GM23338 (cell line): Measurements from ENCODE around the gene DHPS. TPM values are rescaled to one million over a fixed set of nuclear protein-coding genes. Genes with fewer than 3 reads are reported as not detected.

Source experiments
- ATAC-seq: fragments of 200-7000 bp; cut with Tn5 transposase; 3 replicates; pipeline ENCODE4 v1.9.1; 2020
- DNase-seq: peaks from one replicate; pipeline ENCODE4 v3.0.0-alpha.2; 2015; ENCODE audit warnings: low spot score
- H2AFZ ChIP-seq: fragments of 200-600 bp; sonication (generic); 2 replicates; pipeline ENCODE4 v1.8.0; 2016; ENCODE audit warnings: antibody characterized with exemption, mild to moderate bottlenecking, moderate library complexity
- H3F3A ChIP-seq: fragments of 200-600 bp; sonication (generic); replicated peaks from 2 replicates; pipeline ENCODE4 v1.8.0; 2017; ENCODE audit warnings: antibody characterized with exemption, mixed run types, low read depth
- H3K27ac ChIP-seq: fragments of 200-600 bp; sonication (generic); 2 replicates; pipeline ENCODE4 v1.6.1; 2016; ENCODE audit warnings: low read depth
- H3K27me3 ChIP-seq: fragments of 200-600 bp; sonication (generic); 2 replicates; pipeline ENCODE4 v1.8.0; 2016; ENCODE audit warnings: mild to moderate bottlenecking, mixed run types, moderate library complexity; ENCODE audit not compliant: insufficient read depth
- H3K36me3 ChIP-seq: fragments of 200-600 bp; sonication (generic); 2 replicates; pipeline ENCODE4 v1.8.0; 2016; ENCODE audit warnings: mild to moderate bottlenecking; ENCODE audit not compliant: insufficient read depth
- H3K4me1 ChIP-seq: fragments of 200-600 bp; sonication (generic); 2 replicates; pipeline ENCODE4 v1.8.0; 2016; ENCODE audit warnings: mild to moderate bottlenecking, moderate library complexity; ENCODE audit not compliant: insufficient read depth
- H3K4me2 ChIP-seq: fragments of 200-600 bp; sonication (generic); 2 replicates; pipeline ENCODE4 v1.7.1; 2017; ENCODE audit warnings: mixed run types
- H3K4me3 ChIP-seq: fragments of 200-600 bp; sonication (generic); 2 replicates; pipeline ENCODE4 v1.6.1; 2016; ENCODE audit warnings: mixed run types
- H3K79me2 ChIP-seq: fragments of 200-600 bp; sonication (generic); replicated peaks from 2 replicates; pipeline ENCODE4 v1.8.0; 2017; ENCODE audit warnings: mild to moderate bottlenecking; ENCODE audit not compliant: insufficient read depth
- H3K9me2 ChIP-seq: fragments of 200-600 bp; sonication (generic); 2 replicates; pipeline ENCODE4 v1.8.0; 2017; ENCODE audit not compliant: insufficient read depth
- H4K20me1 ChIP-seq: fragments of 200-600 bp; sonication (generic); replicated peaks from 2 replicates; pipeline ENCODE4 v1.8.0; 2017; ENCODE audit warnings: mild to moderate bottlenecking; ENCODE audit not compliant: insufficient read depth
- H3K27ac Mint-ChIP-seq: 2 replicates; pipeline ENCODE4 v1.8.0; 2020; ENCODE audit warnings: inconsistent platforms, mild to moderate bottlenecking, moderate library complexity, mixed read lengths
- H3K27me3 Mint-ChIP-seq: 3 replicates; pipeline ENCODE4 v1.8.0; 2022; ENCODE audit warnings: low read depth, mild to moderate bottlenecking, moderate library complexity, mixed read lengths, inconsistent platforms; ENCODE audit not compliant: insufficient read depth, poor library complexity
- H3K36me3 Mint-ChIP-seq: 3 replicates; pipeline ENCODE4 v1.8.0; 2021; ENCODE audit warnings: low read depth, mild to moderate bottlenecking, inconsistent platforms, moderate library complexity, mixed read lengths
- H3K4me1 Mint-ChIP-seq: 3 replicates; pipeline ENCODE4 v1.8.0; 2020; ENCODE audit warnings: mild to moderate bottlenecking, inconsistent platforms, mixed read lengths
- H3K4me3 Mint-ChIP-seq: 3 replicates; pipeline ENCODE4 v1.8.0; 2021; ENCODE audit warnings: moderate library complexity, mild to moderate bottlenecking, inconsistent platforms, mixed read lengths
- H3K9me3 Mint-ChIP-seq: 3 replicates; pipeline ENCODE4 v1.8.0; 2020; ENCODE audit warnings: moderate library complexity, mild to moderate bottlenecking, inconsistent platforms, mixed read lengths
- EZH2 ChIP-seq: fragments of 200-600 bp; sonication (generic); IDR thresholded peaks from one replicate; pipeline ENCODE4 v1.8.0; 2017; ENCODE audit warnings: antibody characterized with exemption, mild to moderate bottlenecking, low read depth; ENCODE audit not compliant: unreplicated experiment
- EZH2phosphoT487 ChIP-seq: fragments of 200-600 bp; sonication (generic); IDR thresholded peaks from one replicate; pipeline ENCODE4 v1.8.1; 2018; ENCODE audit warnings: antibody characterized with exemption; ENCODE audit not compliant: unreplicated experiment
- REST ChIP-seq: IDR thresholded peaks from one replicate; pipeline ENCODE4 v1.6.1; 2018; ENCODE audit warnings: antibody characterized with exemption; ENCODE audit not compliant: unreplicated experiment
- polyA plus RNA-seq: library from polyadenylated mRNA; unstranded; fragments of >200 nt; fragmentation: Nextera tagmentation; extraction: Ambion mirVana; gene quantifications from 2 replicates; pipeline ENCODE4 v1.2.1, GENCODE V29; 2016
- total RNA-seq: library from RNA; depleted of rRNA; stranded (reverse); fragments of >200 nt; shearing (Covaris generic); gene quantifications from 2 replicates; pipeline ENCODE4 v1.2.3, GENCODE V29; 2014
- TF ChIP-seq, protein P1 (sequence below): fragments of 250-450 bp; sonication (Bioruptor Pico); IDR thresholded peaks from 2 replicates; pipeline ENCODE4 v1.5.0; 2020; ENCODE audit warnings: mild to moderate bottlenecking, moderate library complexity

Gene DHPS
- total and polyA plus RNA-seq, 2 experiments from 2014 or later: 85.4 to 126 TPM

DNA sequence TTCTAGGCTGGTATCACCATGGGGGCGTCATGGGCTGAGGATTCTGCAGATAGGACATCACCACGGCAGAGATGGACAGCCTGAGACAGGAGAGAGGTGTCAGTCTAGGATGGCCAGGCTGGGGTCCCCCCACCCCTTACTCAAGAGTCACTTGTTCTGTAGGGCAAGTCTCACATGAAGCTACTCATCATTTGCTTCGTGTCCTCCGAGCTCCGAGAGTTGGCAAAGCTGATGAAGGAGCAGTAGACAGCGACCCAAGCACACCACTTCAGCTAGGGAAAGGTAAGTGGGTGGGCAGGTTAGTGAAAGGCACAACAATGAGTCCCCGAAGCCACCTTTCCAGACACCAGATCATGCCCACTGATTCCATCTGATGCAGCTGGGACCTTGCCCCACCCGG lies 13.3 kb downstream of the DHPS start:
- peaks cover 17% of the 10 kb centered on the region for H3K4me1 ChIP-seq
- peak overlapping the region; percentile 98 for H3K4me3 ChIP-seq
- 0 out of 2 replicates have a peak, but pooled peaks cover 3% of the 10 kb centered on the region for H4K20me1 ChIP-seq
- H3K27ac Mint-ChIP-seq: peak overlapping the region; percentile 99; the same call in 1 of the 2 replicates
- peaks cover 29% of the 10 kb centered on the region for H3F3A ChIP-seq
- TF ChIP-seq EZH2phosphoT487 (no peak), EZH2 (no peak), REST (no peak)
- TF ChIP-seq, protein P1, sequence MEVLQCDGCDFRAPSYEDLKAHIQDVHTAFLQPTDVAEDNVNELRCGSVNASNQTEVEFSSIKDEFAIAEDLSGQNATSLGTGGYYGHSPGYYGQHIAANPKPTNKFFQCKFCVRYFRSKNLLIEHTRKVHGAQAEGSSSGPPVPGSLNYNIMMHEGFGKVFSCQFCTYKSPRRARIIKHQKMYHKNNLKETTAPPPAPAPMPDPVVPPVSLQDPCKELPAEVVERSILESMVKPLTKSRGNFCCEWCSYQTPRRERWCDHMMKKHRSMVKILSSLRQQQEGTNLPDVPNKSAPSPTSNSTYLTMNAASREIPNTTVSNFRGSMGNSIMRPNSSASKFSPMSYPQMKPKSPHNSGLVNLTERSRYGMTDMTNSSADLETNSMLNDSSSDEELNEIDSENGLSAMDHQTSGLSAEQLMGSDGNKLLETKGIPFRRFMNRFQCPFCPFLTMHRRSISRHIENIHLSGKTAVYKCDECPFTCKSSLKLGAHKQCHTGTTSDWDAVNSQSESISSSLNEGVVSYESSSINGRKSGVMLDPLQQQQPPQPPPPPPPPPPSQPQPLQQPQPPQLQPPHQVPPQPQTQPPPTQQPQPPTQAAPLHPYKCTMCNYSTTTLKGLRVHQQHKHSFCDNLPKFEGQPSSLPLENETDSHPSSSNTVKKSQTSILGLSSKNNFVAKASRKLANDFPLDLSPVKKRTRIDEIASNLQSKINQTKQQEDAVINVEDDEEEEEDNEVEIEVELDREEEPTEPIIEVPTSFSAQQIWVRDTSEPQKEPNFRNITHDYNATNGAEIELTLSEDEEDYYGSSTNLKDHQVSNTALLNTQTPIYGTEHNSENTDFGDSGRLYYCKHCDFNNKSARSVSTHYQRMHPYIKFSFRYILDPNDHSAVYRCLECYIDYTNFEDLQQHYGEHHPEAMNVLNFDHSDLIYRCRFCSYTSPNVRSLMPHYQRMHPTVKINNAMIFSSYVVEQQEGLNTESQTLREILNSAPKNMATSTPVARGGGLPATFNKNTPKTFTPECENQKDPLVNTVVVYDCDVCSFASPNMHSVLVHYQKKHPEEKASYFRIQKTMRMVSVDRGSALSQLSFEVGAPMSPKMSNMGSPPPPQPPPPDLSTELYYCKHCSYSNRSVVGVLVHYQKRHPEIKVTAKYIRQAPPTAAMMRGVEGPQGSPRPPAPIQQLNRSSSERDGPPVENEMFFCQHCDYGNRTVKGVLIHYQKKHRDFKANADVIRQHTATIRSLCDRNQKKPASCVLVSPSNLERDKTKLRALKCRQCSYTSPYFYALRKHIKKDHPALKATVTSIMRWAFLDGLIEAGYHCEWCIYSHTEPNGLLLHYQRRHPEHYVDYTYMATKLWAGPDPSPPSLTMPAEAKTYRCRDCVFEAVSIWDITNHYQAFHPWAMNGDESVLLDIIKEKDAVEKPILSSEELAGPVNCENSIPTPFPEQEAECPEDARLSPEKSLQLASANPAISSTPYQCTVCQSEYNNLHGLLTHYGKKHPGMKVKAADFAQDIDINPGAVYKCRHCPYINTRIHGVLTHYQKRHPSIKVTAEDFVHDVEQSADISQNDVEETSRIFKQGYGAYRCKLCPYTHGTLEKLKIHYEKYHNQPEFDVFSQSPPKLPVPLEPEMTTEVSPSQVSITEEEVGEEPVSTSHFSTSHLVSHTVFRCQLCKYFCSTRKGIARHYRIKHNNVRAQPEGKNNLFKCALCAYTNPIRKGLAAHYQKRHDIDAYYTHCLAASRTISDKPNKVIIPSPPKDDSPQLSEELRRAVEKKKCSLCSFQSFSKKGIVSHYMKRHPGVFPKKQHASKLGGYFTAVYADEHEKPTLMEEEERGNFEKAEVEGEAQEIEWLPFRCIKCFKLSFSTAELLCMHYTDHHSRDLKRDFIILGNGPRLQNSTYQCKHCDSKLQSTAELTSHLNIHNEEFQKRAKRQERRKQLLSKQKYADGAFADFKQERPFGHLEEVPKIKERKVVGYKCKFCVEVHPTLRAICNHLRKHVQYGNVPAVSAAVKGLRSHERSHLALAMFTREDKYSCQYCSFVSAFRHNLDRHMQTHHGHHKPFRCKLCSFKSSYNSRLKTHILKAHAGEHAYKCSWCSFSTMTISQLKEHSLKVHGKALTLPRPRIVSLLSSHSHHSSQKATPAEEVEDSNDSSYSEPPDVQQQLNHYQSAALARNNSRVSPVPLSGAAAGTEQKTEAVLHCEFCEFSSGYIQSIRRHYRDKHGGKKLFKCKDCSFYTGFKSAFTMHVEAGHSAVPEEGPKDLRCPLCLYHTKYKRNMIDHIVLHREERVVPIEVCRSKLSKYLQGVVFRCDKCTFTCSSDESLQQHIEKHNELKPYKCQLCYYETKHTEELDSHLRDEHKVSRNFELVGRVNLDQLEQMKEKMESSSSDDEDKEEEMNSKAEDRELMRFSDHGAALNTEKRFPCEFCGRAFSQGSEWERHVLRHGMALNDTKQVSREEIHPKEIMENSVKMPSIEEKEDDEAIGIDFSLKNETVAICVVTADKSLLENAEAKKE (CRISPR knock-in tag): no peak
- peaks cover 29% of the 10 kb centered on the region for H3K4me1 Mint-ChIP-seq
- H3K27ac ChIP-seq: no peak overlapping the region
- peaks cover 34% of the 10 kb centered on the region for H3K27me3 Mint-ChIP-seq
- no peaks in the 10 kb centered on the region for H3K36me3 ChIP-seq
- DNase-seq (no peak), ATAC-seq (no peak)
- H3K36me3 Mint-ChIP-seq: peaks cover 20% of the 10 kb centered on the region
- H3K4me2 ChIP-seq: peak overlapping the region; percentile 96
- no peak overlapping the region for H2AFZ ChIP-seq
- H3K27me3 ChIP-seq: no peaks in the 10 kb centered on the region
- no peaks in the 10 kb centered on the region for H3K9me2 ChIP-seq
- no peaks in the 10 kb centered on the region; the same call in 2 of the 3 replicates for H3K9me3 Mint-ChIP-seq
- peaks cover 29% of the 10 kb centered on the region for H3K79me2 ChIP-seq
- H3K4me3 Mint-ChIP-seq: peak overlapping the region; percentile 97
